Measurements from ENCODE around the gene PAIP2.
"Not testable (repeated sequence)": the region's sequence is repeated elsewhere in the genome, so short reads cannot be mapped to it uniquely, and the experiment has no call there.

Gene PAIP2

GRCh38 chr5:139379626-139380449 is 38.2 kb downstream of the PAIP2 start:
- DNase-seq = no peak

- no peak for DNase-seq
Observed at GRCh38 chr5:139381837-139382761, 40.4 kb downstream of the PAIP2 start.

- DNase-seq = no peak
Observed at GRCh38 chr5:139382807-139383206, 41.2 kb downstream of the PAIP2 start.

GRCh38 chr5:139383275-139383992 is 41.8 kb downstream of the PAIP2 start, which contains the start of gene SLC23A1:
SLC23A1 (minus strand) TSS chr5:139383297; CDS start chr5:139383253, 44 bp downstream.
- no peak for DNase-seq

DNA sequence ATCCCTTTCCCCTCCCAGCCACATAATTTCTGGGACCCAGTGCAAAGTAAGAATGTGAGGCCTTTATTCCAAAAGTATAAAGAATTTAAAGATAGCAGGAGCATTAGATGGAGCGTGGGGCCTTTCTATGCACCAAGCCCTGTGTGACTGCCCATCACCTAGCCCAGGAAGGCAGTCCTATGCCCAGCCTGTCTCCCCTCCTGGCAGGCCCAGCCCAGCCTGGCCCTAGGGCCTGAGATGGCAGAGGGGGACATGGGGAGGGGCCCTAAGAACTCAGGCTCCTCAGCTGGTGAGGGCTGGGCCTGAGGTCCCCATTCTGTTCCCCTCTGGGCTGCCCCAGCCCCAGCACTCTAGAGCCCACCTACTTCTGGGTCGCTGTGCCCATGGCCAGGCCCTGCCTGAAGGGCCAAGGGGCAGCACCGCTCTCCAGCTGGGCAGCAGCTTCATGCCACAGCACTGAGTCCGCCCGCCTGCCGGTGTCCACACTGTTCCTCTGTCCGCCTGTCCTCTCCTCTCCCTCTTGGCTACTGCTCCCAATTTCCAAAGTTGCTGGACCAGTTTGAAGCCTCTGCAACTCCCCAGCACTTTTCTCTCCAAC is 42.4 kb downstream of the PAIP2 start:
- no peak for DNase-seq

DNA sequence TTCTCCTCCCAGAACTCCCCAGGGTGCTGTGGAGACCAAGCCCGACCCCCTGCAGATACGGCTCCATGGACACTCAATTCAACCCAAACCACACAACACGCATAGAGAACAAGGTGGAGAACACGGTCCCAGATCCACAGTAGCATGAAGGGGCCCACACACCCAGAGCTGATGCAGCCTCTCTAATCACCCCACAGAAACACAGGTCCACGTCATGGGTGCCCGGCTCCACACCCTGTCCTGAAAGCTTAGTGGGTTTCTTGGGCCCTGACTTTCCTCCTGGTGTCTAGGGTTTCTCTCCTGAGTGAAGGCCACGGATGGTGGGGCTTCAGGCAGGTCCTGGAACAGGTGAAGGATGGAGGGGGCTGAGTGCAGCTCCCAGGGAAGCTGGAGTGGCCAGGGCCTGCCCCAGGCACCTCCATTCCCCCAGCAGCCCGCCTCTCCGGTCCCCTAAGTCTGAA is 43.0 kb downstream of the PAIP2 start:
- no peak for DNase-seq

DNA sequence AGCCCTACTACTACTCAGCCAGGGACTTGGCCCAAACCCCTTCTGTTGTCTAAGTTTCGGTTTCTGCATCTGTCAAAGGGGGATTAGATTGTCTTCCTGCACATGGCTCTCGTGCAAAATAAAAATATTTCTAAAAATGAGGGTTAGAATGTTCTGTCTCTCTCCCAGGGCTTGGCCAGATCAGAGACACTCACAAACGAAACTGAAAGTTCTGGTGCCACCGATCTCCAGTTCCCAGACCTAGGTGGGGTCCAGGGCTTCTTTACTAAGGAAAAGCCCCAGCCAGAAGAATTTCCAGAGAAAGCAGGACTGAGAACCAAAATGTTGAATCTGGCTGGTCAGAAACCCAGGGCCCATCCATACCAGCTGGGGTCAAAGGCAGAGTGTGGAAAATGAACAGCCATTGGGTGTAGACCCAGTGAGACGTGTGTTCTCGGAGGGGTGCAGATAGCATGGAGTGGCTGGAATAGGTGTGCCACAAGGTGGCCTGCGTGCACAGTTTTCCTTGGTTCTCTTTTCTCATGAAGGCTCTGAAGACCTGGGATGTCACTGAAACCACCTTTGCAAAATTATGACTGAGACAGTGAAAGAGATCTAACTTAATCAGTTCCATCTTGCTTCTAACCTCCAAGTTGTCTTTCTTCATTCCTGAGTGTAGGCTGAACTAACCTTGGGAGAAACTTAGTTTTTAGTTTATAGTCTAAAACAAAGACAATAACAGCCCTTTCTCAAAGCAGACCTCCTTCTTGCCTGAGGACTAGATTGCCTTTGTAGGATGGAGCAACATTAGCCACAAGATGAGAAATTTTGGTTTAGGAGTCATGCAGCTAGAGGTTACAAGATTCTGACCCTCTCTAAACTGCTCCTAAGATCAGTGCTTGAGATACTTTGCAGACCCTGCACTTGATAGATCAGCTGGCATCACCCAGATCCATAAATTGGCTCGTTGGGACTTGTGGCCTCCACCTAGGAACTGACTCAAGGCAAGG is 43.7 kb downstream of the PAIP2 start:
- DNase-seq = no peak

GRCh38 chr5:139386050-139386438 is 44.4 kb downstream of the PAIP2 start:
- DNase-seq = no peak

GRCh38 chr5:139386956-139387355 is 45.3 kb downstream of the PAIP2 start:
- not testable (repeated sequence) for DNase-seq

DNA sequence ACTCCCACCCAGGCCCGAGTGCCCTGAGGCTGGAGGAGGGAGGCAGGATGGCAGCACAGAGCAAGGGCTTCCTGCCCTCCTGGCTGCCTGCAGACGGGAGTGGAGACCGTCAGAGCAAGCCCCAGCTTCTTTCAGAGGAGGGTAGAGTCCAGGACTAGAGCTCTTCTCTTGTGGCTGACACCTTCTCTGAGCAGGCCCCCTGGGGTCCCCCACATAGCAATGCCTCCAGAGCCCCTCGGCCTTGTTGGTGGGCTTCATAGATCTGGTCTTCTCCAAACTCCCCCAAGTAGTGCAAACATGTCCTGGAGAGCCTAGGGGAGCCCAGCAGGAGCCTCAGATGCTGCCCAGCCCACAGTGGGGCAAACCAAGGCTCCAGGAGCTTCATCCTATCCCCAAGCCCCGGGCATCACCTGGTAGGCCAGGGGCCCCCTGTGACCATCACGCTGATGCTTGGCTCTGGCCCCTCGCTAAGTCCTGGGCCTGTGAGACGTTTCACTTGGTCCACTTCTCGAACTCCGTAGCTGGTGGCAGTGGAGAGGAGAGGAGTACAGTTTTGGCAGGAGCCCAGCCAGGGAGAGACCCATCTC is 46.0 kb downstream of the PAIP2 start:
- DNase-seq = no peak

GRCh38 chr5:139388198-139388821 is 46.7 kb downstream of the PAIP2 start:
- DNase-seq = no peak

GRCh38 chr5:139389701-139390638 is 48.3 kb downstream of the PAIP2 start, which contains the start of gene MZB1:
MZB1 (minus strand) TSS chr5:139389913; CDS start chr5:139389856, 57 bp downstream.
- DNase-seq = no peak

- no peak for DNase-seq
Observed at GRCh38 chr5:139390639-139391569, 49.2 kb downstream of the PAIP2 start.

- DNase-seq = no peak
Observed at GRCh38 chr5:139391570-139392323, 50.1 kb downstream of the PAIP2 start.

GRCh38 chr5:139392324-139392677 is 50.6 kb downstream of the PAIP2 start:
- DNase-seq = no peak

GRCh38 chr5:139392678-139393496 is 51.2 kb downstream of the PAIP2 start:
- no peak for DNase-seq
